GM12891 (cell line): Measurements from ENCODE around the gene PUM1.

Source experiments
- POLR2AphosphoS5 ChIP-seq: IDR thresholded peaks from 2 replicates; pipeline ENCODE4 v1.6.1; 2011; ENCODE audit warnings: low read depth, low read length, control low read depth
- SPI1 ChIP-seq: IDR thresholded peaks from 2 replicates; pipeline ENCODE4 v1.6.1; 2011; ENCODE audit warnings: low read depth, low read length, control low read depth

DNA sequence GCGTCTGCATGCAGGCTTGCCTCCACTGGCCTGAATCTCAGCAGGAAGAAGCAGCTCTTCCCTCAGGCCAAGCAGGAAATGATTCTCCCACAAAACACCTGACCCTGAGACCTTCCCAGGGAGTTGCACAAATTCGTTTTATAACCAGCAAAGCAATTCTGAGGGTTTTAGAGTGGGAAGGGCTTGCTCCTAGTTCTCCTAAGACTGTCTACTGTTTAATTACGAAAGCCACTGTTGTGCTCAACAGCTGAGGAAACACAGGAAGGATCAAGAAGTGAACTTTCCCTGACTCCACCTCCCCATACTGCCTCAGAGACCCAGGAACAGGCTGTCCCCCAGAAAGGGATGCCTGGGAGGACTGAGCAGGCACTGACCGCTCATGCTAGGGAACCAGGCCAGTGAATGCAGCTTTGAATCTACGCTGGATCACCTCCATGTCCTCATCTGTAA lies 37.0 kb upstream of the PUM1 start:
- TF ChIP-seq POLR2AphosphoS5 = no peak
- no peak for TF ChIP-seq SPI1
